Type B pancreatic cell (in vitro differentiated cells): Measurements from ENCODE around the gene IL15RA. TPM values are rescaled to one million over a fixed set of nuclear protein-coding genes. Genes with fewer than 3 reads are reported as not detected.
"Not testable (repeated sequence)": the region's sequence is repeated elsewhere in the genome, so short reads cannot be mapped to it uniquely, and the experiment has no call there.

ENCODE experiments used
- DNase-seq: peaks from one replicate; pipeline ENCODE4 v3.0.0; 2021; ENCODE audit warnings: mixed read lengths; ENCODE audit not compliant: unreplicated experiment; ENCODE audit errors: extremely low spot score
- H3K27ac Mint-ChIP-seq: 2 replicates; pipeline ENCODE4 v1.8.0; 2021; ENCODE audit warnings: mild to moderate bottlenecking, mixed read lengths
- H3K27me3 Mint-ChIP-seq: 2 replicates; pipeline ENCODE4 v1.8.0; 2021; ENCODE audit warnings: mixed read lengths
- H3K36me3 Mint-ChIP-seq: 2 replicates; pipeline ENCODE4 v1.8.0; 2021; ENCODE audit warnings: mixed read lengths
- H3K4me1 Mint-ChIP-seq: one replicate; pipeline ENCODE4 v1.8.0; 2021; ENCODE audit warnings: mixed read lengths; ENCODE audit not compliant: unreplicated experiment
- H3K4me3 Mint-ChIP-seq: 2 replicates; pipeline ENCODE4 v1.8.0; 2021; ENCODE audit warnings: mild to moderate bottlenecking, mixed read lengths
- H3K9me3 Mint-ChIP-seq: 2 replicates; pipeline ENCODE4 v1.8.0; 2021; ENCODE audit warnings: mixed read lengths
- total RNA-seq: library from RNA; stranded (reverse); gene quantifications from 2 replicates; pipeline ENCODE4 v1.2.1, GENCODE V29; 2021; ENCODE audit warnings: low replicate concordance
- TF ChIP-seq, protein P1 (sequence below): fragments of 200-600 bp; sonication (generic); conservative IDR thresholded peaks from 2 replicates; pipeline ENCODE4 v1.5.0; 2021; ENCODE audit warnings: antibody characterized with exemption, mild to moderate bottlenecking

IL15RA gene
- total RNA-seq, 1 donor from 2014 or later = 1.4 TPM

DNA sequence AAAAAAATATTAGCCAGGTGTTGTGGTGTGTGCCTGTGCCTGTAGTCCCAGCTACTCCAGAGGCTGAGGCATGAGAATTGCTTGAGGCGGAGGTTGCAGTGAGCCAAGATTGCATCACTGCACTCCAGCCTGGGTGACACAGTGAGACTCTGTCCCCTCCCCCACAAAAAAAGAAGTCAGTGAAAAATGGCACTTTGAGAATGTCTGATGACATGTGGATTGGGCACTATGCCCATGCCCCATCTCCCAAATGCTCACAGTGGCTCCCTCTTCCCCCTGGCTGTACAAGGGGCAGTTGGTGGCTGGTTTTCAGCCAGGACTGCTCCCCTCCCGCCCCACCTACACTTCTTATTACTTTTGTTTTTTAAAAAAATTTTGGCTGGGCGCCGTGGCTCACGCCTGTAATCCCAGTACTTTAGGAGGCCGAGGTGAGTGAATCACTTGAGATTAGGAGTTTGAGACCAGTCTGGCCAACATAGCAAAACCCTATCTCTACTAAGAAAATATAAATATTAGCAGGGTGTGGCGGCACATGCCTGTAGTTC lies 26.1 kb downstream of the IL15RA start:
- TF ChIP-seq, protein P1, sequence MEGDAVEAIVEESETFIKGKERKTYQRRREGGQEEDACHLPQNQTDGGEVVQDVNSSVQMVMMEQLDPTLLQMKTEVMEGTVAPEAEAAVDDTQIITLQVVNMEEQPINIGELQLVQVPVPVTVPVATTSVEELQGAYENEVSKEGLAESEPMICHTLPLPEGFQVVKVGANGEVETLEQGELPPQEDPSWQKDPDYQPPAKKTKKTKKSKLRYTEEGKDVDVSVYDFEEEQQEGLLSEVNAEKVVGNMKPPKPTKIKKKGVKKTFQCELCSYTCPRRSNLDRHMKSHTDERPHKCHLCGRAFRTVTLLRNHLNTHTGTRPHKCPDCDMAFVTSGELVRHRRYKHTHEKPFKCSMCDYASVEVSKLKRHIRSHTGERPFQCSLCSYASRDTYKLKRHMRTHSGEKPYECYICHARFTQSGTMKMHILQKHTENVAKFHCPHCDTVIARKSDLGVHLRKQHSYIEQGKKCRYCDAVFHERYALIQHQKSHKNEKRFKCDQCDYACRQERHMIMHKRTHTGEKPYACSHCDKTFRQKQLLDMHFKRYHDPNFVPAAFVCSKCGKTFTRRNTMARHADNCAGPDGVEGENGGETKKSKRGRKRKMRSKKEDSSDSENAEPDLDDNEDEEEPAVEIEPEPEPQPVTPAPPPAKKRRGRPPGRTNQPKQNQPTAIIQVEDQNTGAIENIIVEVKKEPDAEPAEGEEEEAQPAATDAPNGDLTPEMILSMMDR = no peak
- no peak overlapping the region for H3K4me3 Mint-ChIP-seq
- H3K27ac Mint-ChIP-seq = no peak overlapping the region
- H3K36me3 Mint-ChIP-seq = no peaks in the 10 kb centered on the region
- no peak for DNase-seq
- peaks cover 14% of the 10 kb centered on the region for H3K27me3 Mint-ChIP-seq
- H3K9me3 Mint-ChIP-seq = no peaks in the 10 kb centered on the region
- no peaks in the 10 kb centered on the region for H3K4me1 Mint-ChIP-seq

DNA sequence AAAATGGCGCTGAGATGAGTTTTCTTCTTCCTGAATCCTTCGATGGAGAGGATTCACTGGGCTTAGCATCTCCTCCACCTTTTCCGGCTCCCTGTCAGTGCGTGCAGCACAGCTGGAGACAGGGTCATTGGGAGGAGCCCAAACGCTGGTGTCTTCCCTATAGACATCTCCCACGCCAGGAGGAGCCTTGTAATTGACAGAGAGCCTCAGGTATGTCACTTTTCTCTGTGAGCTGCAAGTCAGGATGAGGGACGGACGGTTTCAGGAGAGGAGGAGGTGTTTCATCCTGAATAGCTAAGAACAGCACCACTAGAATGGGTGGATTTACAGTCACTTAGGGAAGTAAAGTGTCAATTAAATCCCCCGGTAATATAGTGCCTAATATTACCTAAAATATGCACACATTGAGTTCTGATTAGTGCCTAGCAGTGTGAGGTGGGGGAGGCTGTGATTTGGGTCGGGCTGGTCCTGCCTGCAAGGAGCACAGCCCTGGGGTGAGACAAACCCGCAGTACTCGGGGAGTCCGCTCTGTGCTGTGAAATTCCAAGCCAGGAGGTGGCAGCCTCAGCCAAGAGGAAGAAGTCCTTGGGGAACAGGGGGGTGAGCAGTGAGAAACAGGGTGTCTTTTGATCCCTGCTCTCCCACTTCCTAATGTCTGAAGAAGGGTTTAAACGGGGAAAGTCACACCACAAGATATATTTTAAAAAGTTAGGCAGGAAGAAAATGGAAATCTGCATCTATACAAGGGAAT lies 28.2 kb downstream of the IL15RA start:
- peaks cover 17% of the 10 kb centered on the region for H3K27me3 Mint-ChIP-seq
- no peak overlapping the region for H3K4me3 Mint-ChIP-seq
- peaks cover 4% of the 10 kb centered on the region for H3K4me1 Mint-ChIP-seq
- TF ChIP-seq, protein P1 = peak; percentile 59
- no peak overlapping the region for H3K27ac Mint-ChIP-seq
- H3K36me3 Mint-ChIP-seq = no peaks in the 10 kb centered on the region
- no peak for DNase-seq
- H3K9me3 Mint-ChIP-seq = no peaks in the 10 kb centered on the region

DNA sequence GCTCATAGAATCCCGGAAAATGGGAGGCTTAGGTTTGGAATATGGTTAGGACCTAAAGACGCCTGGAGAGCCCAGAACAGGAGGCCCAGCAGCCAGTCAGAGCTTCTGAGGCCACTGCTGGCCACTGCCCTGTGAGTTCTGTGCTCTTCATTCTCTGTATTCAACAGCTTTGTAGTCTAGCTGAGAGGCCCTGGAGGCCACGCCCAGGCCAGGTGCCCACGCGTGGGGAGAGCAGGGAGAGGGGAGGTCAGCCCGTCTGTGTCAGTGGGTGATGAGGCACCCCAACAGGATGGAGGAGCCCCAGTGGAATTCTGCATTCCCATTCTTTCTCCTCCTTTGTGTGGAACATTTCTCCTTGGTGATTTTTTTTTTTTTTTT lies 29.1 kb downstream of the IL15RA start:
- H3K9me3 Mint-ChIP-seq = no peaks in the 10 kb centered on the region
- TF ChIP-seq, protein P1 = no peak
- no peak overlapping the region for H3K4me3 Mint-ChIP-seq
- H3K27me3 Mint-ChIP-seq = peaks cover 17% of the 10 kb centered on the region
- DNase-seq = no peak
- H3K27ac Mint-ChIP-seq = no peak overlapping the region
- peaks cover 4% of the 10 kb centered on the region for H3K4me1 Mint-ChIP-seq
- H3K36me3 Mint-ChIP-seq = no peaks in the 10 kb centered on the region

DNA sequence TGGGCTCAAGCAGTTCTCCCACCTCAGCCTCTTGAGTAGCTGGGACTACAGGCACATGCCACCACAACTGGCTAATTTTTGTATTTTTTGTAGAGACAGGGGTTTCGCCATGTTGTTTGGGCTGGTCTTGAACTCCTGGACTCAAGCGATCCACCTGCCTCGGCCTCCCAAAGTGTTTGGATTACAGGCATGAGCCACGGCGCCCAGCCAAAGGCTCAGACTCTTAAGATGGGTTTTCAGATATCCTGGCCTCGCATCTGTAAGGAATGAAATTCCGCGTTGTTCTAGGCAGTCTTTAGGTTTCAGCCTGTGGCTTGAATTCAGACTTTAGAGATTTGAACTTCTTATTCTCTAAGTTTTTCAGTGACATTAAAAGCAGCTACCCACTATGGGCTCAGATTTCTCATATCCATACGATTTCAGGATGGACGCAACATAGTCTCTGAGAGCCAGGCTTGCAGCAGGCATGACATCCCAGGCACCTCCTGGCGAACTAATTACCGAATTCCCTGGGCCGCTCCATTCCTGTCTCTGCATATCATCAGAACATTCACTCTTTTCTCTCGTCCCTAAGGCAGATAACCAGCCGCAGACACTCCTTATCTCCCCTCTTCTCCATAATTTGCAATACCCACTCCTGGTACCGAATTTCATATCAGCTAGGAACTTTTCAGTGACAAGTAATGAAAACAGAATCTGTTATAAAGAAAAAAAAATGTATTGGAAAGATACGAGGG lies 29.7 kb downstream of the IL15RA start:
- Mint-ChIP-seq H3K27ac (no peak overlapping the region), H3K36me3 (no peaks in the 10 kb centered on the region), H3K27me3 (peaks cover 15% of the 10 kb centered on the region), H3K4me1 (peaks cover 4% of the 10 kb centered on the region), H3K9me3 (no peaks in the 10 kb centered on the region), H3K4me3 (no peak overlapping the region)
- TF ChIP-seq, protein P1 = no peak
- no peak for DNase-seq

DNA sequence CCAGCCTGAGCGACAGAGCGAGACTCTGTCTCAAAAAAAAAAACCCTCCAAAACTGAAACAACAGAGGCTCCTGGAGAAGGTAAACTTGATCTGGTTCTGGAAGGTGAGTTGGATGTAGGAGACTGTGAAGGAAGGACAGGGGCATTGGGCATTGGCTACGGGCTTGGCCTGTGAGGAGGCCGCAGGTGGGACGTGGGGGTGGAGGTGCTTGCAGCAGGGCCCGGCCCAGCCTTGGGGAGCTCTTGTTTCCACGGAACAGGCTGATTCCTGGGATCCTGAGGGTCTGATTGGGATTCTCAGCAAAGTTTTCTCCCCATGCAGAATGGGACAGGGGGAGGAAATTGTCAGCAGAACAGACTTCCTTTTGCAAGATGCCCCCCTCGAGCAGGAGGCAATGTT lies 30.6 kb downstream of the IL15RA start:
- TF ChIP-seq, protein P1 = no peak
- H3K36me3 Mint-ChIP-seq = no peaks in the 10 kb centered on the region
- H3K4me3 Mint-ChIP-seq = no peak overlapping the region
- H3K27ac Mint-ChIP-seq = no peak overlapping the region
- H3K4me1 Mint-ChIP-seq = peaks cover 4% of the 10 kb centered on the region
- DNase-seq = no peak
- H3K9me3 Mint-ChIP-seq = no peaks in the 10 kb centered on the region
- H3K27me3 Mint-ChIP-seq = peaks cover 13% of the 10 kb centered on the region

DNA sequence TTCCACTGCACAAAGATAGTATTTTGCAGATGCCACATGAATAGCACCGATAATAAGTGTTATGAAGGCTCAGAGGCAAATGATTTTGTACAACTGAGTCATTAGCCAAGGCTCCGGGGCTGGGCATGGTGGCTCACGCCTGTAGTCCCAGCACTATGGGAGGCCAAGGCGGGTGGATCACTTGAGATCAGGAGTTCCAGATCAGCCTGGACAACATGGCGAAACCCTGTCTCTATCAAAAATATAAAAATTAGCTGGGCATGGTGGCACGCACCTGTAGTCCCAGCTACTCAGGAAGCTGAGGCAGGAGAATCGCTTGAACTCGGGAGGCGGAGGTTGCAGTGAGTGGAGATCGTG lies 30.9 kb downstream of the IL15RA start:
- H3K27me3 Mint-ChIP-seq = peaks cover 13% of the 10 kb centered on the region
- H3K36me3 Mint-ChIP-seq, H3K4me3 Mint-ChIP-seq: not testable (repeated sequence)

More for the DNA sequence above, 30.9 kb downstream of the IL15RA start:
- DNase-seq, H3K27ac Mint-ChIP-seq, H3K9me3 Mint-ChIP-seq, H3K4me1 Mint-ChIP-seq: not testable (repeated sequence)
